Esophagus muscularis mucosa (tissue), 3 donors: ENCODE results near the gene APOM.

Experiments
- EP300 ChIP-seq: sonication (generic); formaldehyde crosslinking; IDR thresholded peaks from one replicate; pipeline ENCODE4 v1.6.1; 2017; ENCODE audit warnings: antibody characterized with exemption
- POLR2A ChIP-seq: fragments of 450-650 bp; IDR thresholded peaks from one replicate; pipeline ENCODE4 v1.6.1; 2017; ENCODE audit warnings: antibody characterized with exemption, moderate library complexity, mild to moderate bottlenecking, low read depth
- POLR2AphosphoS5 ChIP-seq, 2 donors: sonication (generic); formaldehyde crosslinking; IDR thresholded peaks; one replicate each; pipeline ENCODE4 v1.6.1; 2017; ENCODE audit warnings: antibody characterized with exemption in 2 of 2

DNA sequence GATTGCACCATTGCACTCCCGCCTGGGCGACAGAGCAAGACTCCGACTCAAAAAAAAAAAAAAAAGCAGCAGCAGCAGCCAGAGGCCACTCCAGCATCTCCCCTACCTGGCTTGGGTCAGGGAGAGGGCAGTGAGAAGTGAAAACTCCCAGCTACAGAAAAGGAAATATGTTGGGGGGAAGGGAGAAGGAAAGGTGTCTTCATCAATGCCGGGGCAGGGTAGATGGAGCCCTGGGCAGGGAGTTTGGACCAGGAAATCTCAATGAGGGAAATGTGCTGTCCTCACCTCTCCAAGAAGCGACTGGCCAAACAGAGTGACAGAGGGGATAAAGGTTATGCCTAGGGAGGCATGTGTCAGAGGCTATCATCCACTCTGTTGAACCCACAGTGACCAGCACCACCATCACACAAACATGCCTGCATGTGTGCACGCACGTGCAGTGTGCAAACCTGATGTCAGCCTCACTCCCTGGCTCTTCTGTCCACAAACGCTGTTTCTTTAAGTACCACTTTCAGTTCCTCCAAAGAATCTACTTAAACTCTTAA lies 41.5 kb upstream of the APOM start:
- TF ChIP-seq EP300 = no peak
- no peak for TF ChIP-seq POLR2A
- no peak for TF ChIP-seq POLR2AphosphoS5 (IDR thresholded peaks at IDR 0.05)
